PC-9 (cell line): ENCODE measurements around the gene WFDC12.

Source experiments
- CTCF ChIP-seq: fragments of 200-600 bp; sonication (generic); conservative IDR thresholded peaks from 2 replicates; pipeline ENCODE4 v1.6.1; 2017; ENCODE audit warnings: mixed run types, antibody characterized with exemption, mild to moderate bottlenecking, moderate library complexity
- EZH2 ChIP-seq: fragments of 200-600 bp; sonication (generic); IDR thresholded peaks from 2 replicates; pipeline ENCODE4 v1.8.0; 2017; ENCODE audit warnings: antibody characterized with exemption, low read depth

GRCh38 chr20:45085289-45085688, 39.0 kb downstream of the WFDC12 start:
- TF ChIP-seq CTCF (no peak), EZH2 (no peak)
